ENCODE measurements around the gene ALDOC. TPM values are rescaled to one million over a fixed set of nuclear protein-coding genes. Genes with fewer than 3 reads are reported as not detected.

ALDOC gene
- total RNA-seq, result 10 to 100 TPM; 61.4 to 63.4 TPM

GRCh38 chr17:28576758-28577465 is at the start of gene ALDOC:
Gene ALDOC, minus strand, starts transcription at chr17:28576895. Its CDS starts 1,363 bp downstream, at chr17:28575532.
- CTCF ChIA-PET, result interaction anchor here (0.5 to 3.1 kb wide), 7 partner anchors 10 to 139 kb away, joined by 3 to 12 read pairs (median 6); partner anchors contain the start of gene SDF2
- POLR2A ChIA-PET, result interaction anchor here (0.6 to 1.1 kb wide), 2 partner anchors 68 to 177 kb away, joined by 3 to 4 read pairs; partner anchors contain the start of gene BLTP2
- H3K27me3 Mint-ChIP-seq, result no peaks in the 10 kb centered on the region
- DNase-seq, result peak; percentile 98
- no peaks in the 10 kb centered on the region for H3K9me3 Mint-ChIP-seq
- peaks cover 61% of the 10 kb centered on the region for H3K4me1 Mint-ChIP-seq
- H3K4me3 Mint-ChIP-seq, result peak within 1 kb of the TSS; percentile 76
- H3K27ac Mint-ChIP-seq, result peak within 1 kb of the TSS; percentile 87
- peaks cover 54% of the 10 kb centered on the region for H3K36me3 Mint-ChIP-seq (ENCODE audit: low read depth)

GRCh38 chr17:28624148-28624547 is 47.5 kb upstream of the ALDOC start:
- Mint-ChIP-seq H3K27ac (no peak overlapping the region), H3K4me3 (no peak overlapping the region), H3K36me3 (ENCODE audit: low read depth) (peaks cover 58% of the 10 kb centered on the region), H3K4me1 (no peaks in the 10 kb centered on the region), H3K27me3 (no peaks in the 10 kb centered on the region), H3K9me3 (no peaks in the 10 kb centered on the region)
- DNase-seq, result no peak
- ChIA-PET POLR2A (no interaction called here), CTCF (interaction anchor here (0.7 to 1.8 kb wide), 3 partner anchors 11 to 882 kb away, joined by 3 to 5 read pairs (median 5); partner anchors contain the start of gene RSKR)

GRCh38 chr17:28623696-28624095 is 47.0 kb upstream of the ALDOC start:
- H3K36me3 Mint-ChIP-seq (ENCODE audit: low read depth), result peaks cover 62% of the 10 kb centered on the region
- CTCF ChIA-PET, result interaction anchor here (0.7 to 1.8 kb wide), 4 partner anchors 10 to 882 kb away, joined by 3 to 5 read pairs (median 4); partner anchors contain the start of gene RSKR
- H3K9me3 Mint-ChIP-seq, result no peaks in the 10 kb centered on the region
- H3K4me1 Mint-ChIP-seq, result no peaks in the 10 kb centered on the region
- POLR2A ChIA-PET, result no interaction called here
- H3K27ac Mint-ChIP-seq, result no peak overlapping the region
- DNase-seq, result no peak
- H3K27me3 Mint-ChIP-seq, result no peaks in the 10 kb centered on the region
- H3K4me3 Mint-ChIP-seq, result no peak overlapping the region

GRCh38 chr17:28622186-28622585 is 45.5 kb upstream of the ALDOC start:
- CTCF ChIA-PET, result interaction anchor here (0.6 to 1.5 kb wide), 4 partner anchors 13 to 66 kb away, joined by 3 to 4 read pairs (median 4); partner anchors contain the start of gene SDF2
- POLR2A ChIA-PET, result no interaction called here
- no peaks in the 10 kb centered on the region for H3K27me3 Mint-ChIP-seq
- no peaks in the 10 kb centered on the region for H3K4me1 Mint-ChIP-seq
- H3K27ac Mint-ChIP-seq, result no peak overlapping the region
- H3K9me3 Mint-ChIP-seq, result no peaks in the 10 kb centered on the region
- H3K4me3 Mint-ChIP-seq, result no peak overlapping the region
- H3K36me3 Mint-ChIP-seq (ENCODE audit: low read depth), result peaks cover 59% of the 10 kb centered on the region
- DNase-seq, result no peak

- no peak for DNase-seq
- Mint-ChIP-seq H3K27ac (no peak overlapping the region), H3K9me3 (no peaks in the 10 kb centered on the region), H3K4me3 (no peak overlapping the region), H3K36me3 (ENCODE audit: low read depth) (peaks cover 62% of the 10 kb centered on the region), H3K27me3 (no peaks in the 10 kb centered on the region), H3K4me1 (no peaks in the 10 kb centered on the region)
- ChIA-PET CTCF (interaction anchor here (0.7 to 1.5 kb wide), 3 partner anchors 9 to 946 kb away, joined by 3 to 6 read pairs (median 3); no protein-coding TSS in a partner anchor), POLR2A (no interaction called here)
These were observed 43.3 kb upstream of the ALDOC start for GRCh38 chr17:28620010-28620409.

GRCh38 chr17:28618464-28618863 is 41.8 kb upstream of the ALDOC start:
- Mint-ChIP-seq H3K9me3 (no peaks in the 10 kb centered on the region), H3K4me1 (peaks cover 2% of the 10 kb centered on the region), H3K27me3 (no peaks in the 10 kb centered on the region), H3K36me3 (ENCODE audit: low read depth) (peaks cover 70% of the 10 kb centered on the region), H3K27ac (no peak overlapping the region), H3K4me3 (no peak overlapping the region)
- ChIA-PET CTCF (interaction anchor here (0.6 to 1.5 kb wide), 5 partner anchors 8 to 28 kb away, joined by 3 to 6 read pairs (median 3); no protein-coding TSS in a partner anchor), POLR2A (no interaction called here)
- DNase-seq, result no peak

GRCh38 chr17:28616281-28616680 is 39.6 kb upstream of the ALDOC start:
- H3K36me3 Mint-ChIP-seq (ENCODE audit: low read depth), result peaks cover 63% of the 10 kb centered on the region
- H3K4me1 Mint-ChIP-seq, result peaks cover 3% of the 10 kb centered on the region
- H3K9me3 Mint-ChIP-seq, result no peaks in the 10 kb centered on the region
- DNase-seq, result no peak
- POLR2A ChIA-PET, result no interaction called here
- CTCF ChIA-PET, result interaction anchor here (1.7 kb wide), 1 partner anchor 16 kb away, joined by 4 read pairs; no protein-coding TSS in a partner anchor
- no peaks in the 10 kb centered on the region for H3K27me3 Mint-ChIP-seq
- no peak overlapping the region for H3K27ac Mint-ChIP-seq
- H3K4me3 Mint-ChIP-seq, result no peak overlapping the region

GRCh38 chr17:28615260-28615940 is 38.7 kb upstream of the ALDOC start:
- Mint-ChIP-seq H3K36me3 (ENCODE audit: low read depth) (peaks cover 55% of the 10 kb centered on the region), H3K4me3 (no peak overlapping the region)
- CTCF ChIA-PET, result interaction anchor here (1.1 kb wide), 1 partner anchor 28 kb away, joined by 3 read pairs; no protein-coding TSS in a partner anchor

GRCh38 chr17:28613931-28614381 is 37.3 kb upstream of the ALDOC start, which contains the start of gene RSKR:
Gene RSKR, minus strand, starts transcription at chr17:28614185. Its CDS starts 24 bp downstream, at chr17:28614161.
- CTCF ChIA-PET, result interaction anchor here (1.0 to 1.2 kb wide), 3 partner anchors 10 to 65 kb away, joined by 3 read pairs; no protein-coding TSS in a partner anchor

More at GRCh38 chr17:28615260-28615940, 38.7 kb upstream of the ALDOC start:
- Mint-ChIP-seq H3K27me3 (no peaks in the 10 kb centered on the region), H3K4me1 (peaks cover 3% of the 10 kb centered on the region), H3K27ac (no peak overlapping the region), H3K9me3 (no peaks in the 10 kb centered on the region)
- POLR2A ChIA-PET, result no interaction called here
- DNase-seq, result no peak

GRCh38 chr17:28612936-28613872 is 36.5 kb upstream of the ALDOC start:
- Mint-ChIP-seq H3K36me3 (ENCODE audit: low read depth) (peaks cover 42% of the 10 kb centered on the region), H3K4me1 (peaks cover 3% of the 10 kb centered on the region), H3K9me3 (no peaks in the 10 kb centered on the region), H3K4me3 (no peak overlapping the region), H3K27ac (no peak overlapping the region), H3K27me3 (no peaks in the 10 kb centered on the region)
- DNase-seq, result peak; percentile 39
- ChIA-PET POLR2A (no interaction called here), CTCF (interaction anchor here (0.8 to 1.2 kb wide), 5 partner anchors 11 to 116 kb away, joined by 3 read pairs; no protein-coding TSS in a partner anchor)

More at GRCh38 chr17:28613931-28614381, 37.3 kb upstream of the ALDOC start, which contains the start of gene RSKR:
- Mint-ChIP-seq H3K9me3 (no peaks in the 10 kb centered on the region), H3K36me3 (ENCODE audit: low read depth) (peaks cover 46% of the 10 kb centered on the region), H3K4me1 (peaks cover 3% of the 10 kb centered on the region), H3K27ac (peak within 1 kb of the TSS; percentile 38), H3K4me3 (no peak within 1 kb of the TSS), H3K27me3 (no peaks in the 10 kb centered on the region)
- no peak for DNase-seq
- POLR2A ChIA-PET, result no interaction called here

GRCh38 chr17:28612531-28612930 is 35.8 kb upstream of the ALDOC start:
- H3K36me3 Mint-ChIP-seq (ENCODE audit: low read depth), result peaks cover 40% of the 10 kb centered on the region
- ChIA-PET CTCF (interaction anchor here (0.5 to 1.2 kb wide), 4 partner anchors 31 to 173 kb away, joined by 3 read pairs; no protein-coding TSS in a partner anchor), POLR2A (no interaction called here)
- DNase-seq, result no peak
- no peaks in the 10 kb centered on the region for H3K9me3 Mint-ChIP-seq
- H3K4me1 Mint-ChIP-seq, result peaks cover 3% of the 10 kb centered on the region
- H3K4me3 Mint-ChIP-seq, result no peak overlapping the region
- H3K27me3 Mint-ChIP-seq, result no peaks in the 10 kb centered on the region
- H3K27ac Mint-ChIP-seq, result peak overlapping the region; percentile 52

All from activated CD4-positive, alpha-beta T cell treated with anti-CD3 and anti-CD28 coated beads, Interleukin-2, amount 10 ng/mL, durations not matched to agents 7 days and 5 days (primary cell).